GM12872 (cell line): ENCODE data around the gene MAP4K2.

Source experiments
- CTCF ChIP-seq: IDR thresholded peaks from 3 replicates; pipeline ENCODE4 v1.5.1; 2011; ENCODE audit warnings: low read depth, mild to moderate bottlenecking, low read length, moderate library complexity; ENCODE audit not compliant: insufficient read depth

Gene MAP4K2

DNA sequence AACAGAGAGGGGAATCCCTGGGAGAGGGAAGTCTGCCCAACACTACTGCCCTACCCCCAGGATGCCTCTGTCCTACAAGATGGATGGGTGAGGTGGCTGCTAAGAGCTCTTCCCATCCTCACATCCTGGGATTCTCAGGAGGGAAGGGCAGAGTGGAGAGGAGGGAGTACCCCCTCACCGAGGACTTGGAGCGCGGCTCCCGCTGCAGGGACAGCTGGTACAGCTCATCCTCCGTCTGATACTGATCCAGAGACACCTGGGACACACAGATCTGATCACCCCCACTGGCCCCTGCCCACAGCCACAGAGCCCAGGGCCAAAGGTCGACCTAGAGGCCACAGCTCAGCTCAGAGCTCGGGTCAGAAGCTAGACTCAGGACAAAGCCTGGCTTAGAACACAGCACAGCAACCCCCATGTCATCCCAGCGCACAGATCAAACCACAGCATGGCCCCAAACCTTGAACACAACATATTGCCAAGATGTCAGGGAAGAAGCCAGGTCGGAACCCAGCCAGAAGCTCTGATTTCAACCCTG lies 67.2 kb downstream of the MAP4K2 start:
- TF ChIP-seq CTCF: no peak
